ENCODE data around the gene OR2T3.
"Not testable (repeated sequence)": the region's sequence is repeated elsewhere in the genome, so short reads cannot be mapped to it uniquely, and the experiment has no call there.

- TF ChIP-seq POLR2A (IDR thresholded peaks at IDR 0.05; ENCODE audit: insufficient read depth in 1 of 2, low read depth in 2 of 2, low read length in 2 of 2); REST (IDR thresholded peaks at IDR 0.05; ENCODE audit: borderline replicate concordance in 1 of 2, low read depth in 1 of 2, low read length in 2 of 2): not testable (repeated sequence)
Observed at GRCh38 chr1:248475660-248476059, 2.5 kb downstream of the OR2T3 start.

All from HepG2 (cell line).